Bronchial epithelial cell (primary cell): ENCODE measurements around the gene BFSP1. TPM values are rescaled to one million over a fixed set of nuclear protein-coding genes. Genes with fewer than 3 reads are reported as not detected.

Experiments
- DNase-seq: peaks from one replicate; pipeline ENCODE4 v3.0.0-alpha.2; 2010; ENCODE audit warnings: low read depth
- FAIRE-seq: peaks from 2 replicates; lab custom pipeline; 2011; peaks lifted over from hg19 to GRCh38; lab: Jason Lieb, UNC
- H3K27me3 ChIP-seq: 2 replicates; pipeline ENCODE4 v1.5.1; 2011; ENCODE audit warnings: low read length; ENCODE audit not compliant: control insufficient read depth, insufficient read depth
- H3K36me3 ChIP-seq: 2 replicates; pipeline ENCODE4 v1.5.1; 2011; ENCODE audit warnings: low read length; ENCODE audit not compliant: control insufficient read depth, insufficient read depth
- H3K4me3 ChIP-seq: 2 replicates; pipeline ENCODE4 v1.5.1; 2011; ENCODE audit warnings: mild to moderate bottlenecking, low read depth, low read length, control low read depth
- CTCF ChIP-seq: IDR thresholded peaks from 2 replicates; pipeline ENCODE4 v1.5.1; 2011; ENCODE audit warnings: mild to moderate bottlenecking, moderate library complexity, low read length, control low read depth, inconsistent platforms; ENCODE audit not compliant: insufficient read depth, severe bottlenecking
- total RNA-seq: library from RNA; depleted of rRNA; stranded (reverse); fragments of >200 nt; gene quantifications from 2 replicates; pipeline ENCODE4 v1.2.1, GENCODE V29; 2014

Gene BFSP1
- total RNA-seq, 1 donor from 2014 or later, result 2.9 TPM

DNA sequence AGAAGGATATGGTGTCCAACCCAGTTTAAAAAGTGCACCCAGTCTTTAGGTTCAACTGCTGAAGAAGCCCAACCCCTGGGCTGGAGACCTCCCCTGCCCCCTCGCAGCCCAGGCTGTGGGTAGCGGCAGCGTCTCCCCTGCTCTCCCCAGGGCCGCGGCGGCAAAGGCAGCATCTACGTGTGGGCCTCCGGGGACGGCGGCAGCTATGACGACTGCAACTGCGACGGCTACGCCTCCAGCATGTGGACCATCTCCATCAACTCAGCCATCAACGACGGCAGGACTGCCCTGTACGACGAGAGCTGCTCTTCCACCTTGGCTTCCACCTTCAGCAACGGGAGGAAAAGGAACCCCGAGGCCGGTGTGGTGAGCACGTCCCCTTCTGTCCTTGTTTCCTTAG lies 77.6 kb downstream of the BFSP1 start:
- H3K4me3 ChIP-seq, result no peak overlapping the region
- DNase-seq (no peak), FAIRE-seq (no peak)
- H3K27me3 ChIP-seq, result no peaks in the 10 kb centered on the region
- no peak for TF ChIP-seq CTCF
- H3K36me3 ChIP-seq, result no peaks in the 10 kb centered on the region

GRCh38 chr20:17452441-17452840 lies 78.7 kb downstream of the BFSP1 start:
- DNase-seq (no peak), FAIRE-seq (no peak)
- H3K27me3 ChIP-seq, result no peaks in the 10 kb centered on the region
- H3K4me3 ChIP-seq, result no peak overlapping the region
- H3K36me3 ChIP-seq, result no peaks in the 10 kb centered on the region
- TF ChIP-seq CTCF, result no peak

DNA sequence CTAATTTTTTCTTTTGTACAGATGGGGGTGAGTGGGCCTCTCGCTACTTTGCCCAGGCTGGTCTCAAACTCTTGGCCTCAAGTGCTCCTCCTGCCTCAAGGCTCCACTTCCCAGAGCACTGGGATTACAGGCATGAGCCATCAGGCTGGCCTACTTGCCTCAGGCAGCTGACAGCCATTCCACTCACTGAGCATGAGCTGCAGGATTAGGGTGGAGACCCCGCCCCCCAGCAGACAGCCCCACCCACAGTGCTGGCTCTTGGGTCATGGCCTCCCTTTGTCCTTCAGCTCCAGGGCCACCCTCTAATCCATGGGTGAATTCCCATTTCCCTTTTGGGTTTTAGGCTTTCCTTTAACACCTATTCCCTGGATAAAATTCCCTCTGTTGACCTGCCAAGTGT lies 82.1 kb downstream of the BFSP1 start:
- no peak for TF ChIP-seq CTCF
- DNase-seq, result no peak
- FAIRE-seq, result no peak
- peaks cover 8% of the 10 kb centered on the region for H3K27me3 ChIP-seq
- H3K36me3 ChIP-seq, result no peaks in the 10 kb centered on the region
- H3K4me3 ChIP-seq, result no peak overlapping the region

DNA sequence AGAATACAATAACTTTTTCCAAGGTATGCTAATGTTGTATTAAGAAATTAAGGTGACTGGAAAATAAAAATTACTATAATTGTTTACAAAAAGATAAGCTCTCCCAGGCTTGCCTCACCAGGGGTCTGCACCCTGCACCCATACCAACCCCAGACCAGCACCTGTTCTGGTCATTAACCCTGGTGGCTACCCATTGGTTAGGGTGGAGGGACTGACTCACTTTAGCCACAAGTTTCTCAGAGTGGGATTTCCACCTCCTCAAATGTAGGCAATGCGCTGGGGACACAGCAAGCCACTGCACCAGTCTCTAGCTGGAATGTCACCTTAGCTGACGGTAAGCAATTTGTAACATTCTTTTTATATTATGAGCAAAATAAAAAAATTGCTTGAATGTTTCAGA lies 83.1 kb downstream of the BFSP1 start:
- no peak for DNase-seq
- TF ChIP-seq CTCF, result no peak
- Histone ChIP-seq H3K36me3 (no peaks in the 10 kb centered on the region), H3K27me3 (peaks cover 11% of the 10 kb centered on the region), H3K4me3 (no peak overlapping the region)
- FAIRE-seq, result no peak

DNA sequence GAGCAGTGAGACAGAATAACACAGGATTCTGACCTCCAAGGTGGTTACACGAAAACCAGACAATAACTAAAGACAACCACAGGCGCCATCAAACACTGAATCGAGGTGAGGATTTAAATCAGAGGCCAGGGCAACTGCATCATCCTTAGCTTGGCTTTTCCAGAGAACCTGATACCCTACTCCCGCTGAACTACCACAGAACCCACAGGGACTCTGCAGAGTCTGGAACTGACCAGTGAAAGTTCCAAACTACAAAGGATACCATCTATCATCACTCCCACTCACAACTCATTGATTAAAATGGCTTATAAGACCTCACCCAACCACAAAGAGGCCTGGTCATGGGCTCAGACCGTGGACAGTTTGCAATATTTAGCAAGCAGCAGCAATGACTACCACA lies 85.0 kb downstream of the BFSP1 start:
- TF ChIP-seq CTCF, result no peak
- no peak for FAIRE-seq
- no peak for DNase-seq
- H3K4me3 ChIP-seq, result no peak overlapping the region
- H3K36me3 ChIP-seq, result no peaks in the 10 kb centered on the region
- H3K27me3 ChIP-seq, result peaks cover 11% of the 10 kb centered on the region

DNA sequence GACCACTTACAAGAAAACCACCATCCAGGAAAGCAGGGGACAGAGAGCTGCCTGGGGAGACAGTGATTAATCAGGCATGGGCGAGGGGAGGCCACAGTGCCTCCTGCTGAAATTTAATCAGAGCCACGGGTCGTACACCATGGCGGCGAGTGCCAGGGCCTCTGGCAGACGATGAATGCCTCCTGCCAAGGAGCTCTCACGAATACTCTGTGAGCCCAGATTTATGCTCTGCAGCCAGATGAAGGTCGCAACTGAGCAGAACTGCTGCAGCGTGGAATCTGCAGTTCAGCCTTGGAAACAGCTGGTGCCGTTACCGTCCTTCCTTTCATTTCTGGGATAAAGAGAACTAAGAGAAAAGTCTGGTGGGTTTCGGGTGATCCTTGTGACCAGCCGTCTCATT lies 85.6 kb downstream of the BFSP1 start:
- Histone ChIP-seq H3K4me3 (no peak overlapping the region), H3K27me3 (peaks cover 11% of the 10 kb centered on the region), H3K36me3 (no peaks in the 10 kb centered on the region)
- no peak for DNase-seq
- no peak for FAIRE-seq
- TF ChIP-seq CTCF, result no peak
